GM12891 (cell line): Measurements from ENCODE around the gene ECD.

Experiments used
- DNase-seq: peaks from one replicate; pipeline ENCODE4 v3.0.0; 2011; ENCODE audit warnings: low spot score; ENCODE audit not compliant: insufficient read length
- FAIRE-seq: peaks from 2 replicates; lab custom pipeline; 2011; peaks lifted over from hg19 to GRCh38; lab: Jason Lieb, UNC
- PAX5 ChIP-seq: IDR thresholded peaks from 2 replicates; pipeline ENCODE4 v1.6.1; 2011; ENCODE audit warnings: low read length, moderate library complexity, mild to moderate bottlenecking; ENCODE audit not compliant: insufficient read depth, severe bottlenecking
- POLR2A ChIP-seq: IDR thresholded peaks from 2 replicates; pipeline ENCODE4 v1.6.1; 2011; ENCODE audit warnings: low read depth, low read length, control low read depth
- POLR2AphosphoS5 ChIP-seq: IDR thresholded peaks from 2 replicates; pipeline ENCODE4 v1.6.1; 2011; ENCODE audit warnings: low read depth, low read length, control low read depth
- POU2F2 ChIP-seq: IDR thresholded peaks from 2 replicates; pipeline ENCODE4 v1.6.1; 2011; ENCODE audit warnings: low read depth, mild to moderate bottlenecking, control low read depth, low read length, moderate library complexity
- SPI1 ChIP-seq: IDR thresholded peaks from 2 replicates; pipeline ENCODE4 v1.6.1; 2011; ENCODE audit warnings: low read depth, low read length, control low read depth
- TAF1 ChIP-seq: IDR thresholded peaks from 2 replicates; pipeline ENCODE4 v1.6.1; 2011; ENCODE audit warnings: low read depth, low read length, control low read depth

Gene ECD

GRCh38 chr10:73093922-73094850 is 73.6 kb downstream of the ECD start:
- no peak for FAIRE-seq
- no peak for DNase-seq
- TF ChIP-seq POU2F2 = no peak
- TF ChIP-seq POLR2AphosphoS5 = no peak
- no peak for TF ChIP-seq SPI1
- no peak for TF ChIP-seq PAX5
- TF ChIP-seq TAF1 = no peak

- FAIRE-seq (no peak), DNase-seq (no peak)
- no peak for TF ChIP-seq PAX5
- no peak for TF ChIP-seq POLR2A
- no peak for TF ChIP-seq POU2F2
- TF ChIP-seq POLR2AphosphoS5 = no peak
- TF ChIP-seq TAF1 = no peak
- TF ChIP-seq SPI1 = no peak
Measured at GRCh38 chr10:73092830-73093229, 75.0 kb downstream of the ECD start.

- no peak for DNase-seq
- peak; percentile 50 for FAIRE-seq
- TF ChIP-seq TAF1 = no peak
Measured at GRCh38 chr10:73088304-73088703, 79.5 kb downstream of the ECD start.

GRCh38 chr10:73086816-73087215 is 81.0 kb downstream of the ECD start:
- FAIRE-seq = no peak
- TF ChIP-seq TAF1 (no peak), POU2F2 (no peak), PAX5 (no peak), POLR2A (no peak), SPI1 (no peak), POLR2AphosphoS5 (no peak)
- no peak for DNase-seq

- TF ChIP-seq SPI1 (no peak), PAX5 (no peak), TAF1 (no peak), POLR2A (no peak), POLR2AphosphoS5 (no peak), POU2F2 (no peak)
- no peak for FAIRE-seq
- no peak for DNase-seq
Measured at GRCh38 chr10:73084209-73084608, 83.6 kb downstream of the ECD start.
